Spleen (tissue), 11 donors: ENCODE results near the gene TMEM41B. TPM values are rescaled to one million over a fixed set of nuclear protein-coding genes. Genes with fewer than 3 reads are reported as not detected.

Experiments used
- DNase-seq: peaks from one replicate; pipeline ENCODE4 v3.0.0-alpha.2; 2020
- H3K27ac ChIP-seq, 8 donors: fragments of 200-600 bp; sonication (generic) in 7 of 8; 1 replicate in 4 of 8; 2 replicates in 4 of 8; pipeline versions ENCODE4 v1.5.0 to v1.8.0; 2016 to 2021; ENCODE audit warnings: inconsistent platforms in 4 of 8, mild to moderate bottlenecking in 4 of 8, moderate library complexity in 1 of 8
- H3K27me3 ChIP-seq, 7 donors: fragments of 200-600 bp; sonication (generic) in 6 of 7; replicated peaks in 1 of 7; 1 replicate in 4 of 7; 2 replicates in 3 of 7; pipeline versions ENCODE4 v1.5.0 to v1.8.0; 2016 to 2021; ENCODE audit warnings: inconsistent platforms in 3 of 7, mild to moderate bottlenecking in 1 of 7
- H3K36me3 ChIP-seq, 6 donors: fragments of 200-600 bp; sonication (generic) in 5 of 6; 1 replicate in 4 of 6; 2 replicates in 2 of 6; pipeline versions ENCODE4 v1.5.0 to v1.8.0; 2016 to 2021; ENCODE audit warnings: inconsistent platforms in 2 of 6
- H3K4me1 ChIP-seq, 6 donors: fragments of 200-600 bp; sonication (generic) in 5 of 6; 1 replicate in 3 of 6; 2 replicates in 3 of 6; pipeline versions ENCODE4 v1.5.0 to v1.8.0; 2016 to 2021; ENCODE audit warnings: inconsistent platforms in 3 of 6
- H3K4me3 ChIP-seq, 8 donors: fragments of 200-600 bp; sonication (generic) in 7 of 8; 1 replicate in 4 of 8; 2 replicates in 4 of 8; pipeline versions ENCODE4 v1.5.0 to v1.8.0; 2016 to 2021; ENCODE audit warnings: inconsistent platforms in 4 of 8, mild to moderate bottlenecking in 4 of 8, moderate library complexity in 2 of 8
- H3K9me3 ChIP-seq, 8 donors: fragments of 200-600 bp; sonication (generic) in 7 of 8; 1 replicate in 4 of 8; 2 replicates in 4 of 8; pipeline versions ENCODE4 v1.5.0 to v1.8.0; 2016 to 2021; ENCODE audit warnings: inconsistent platforms in 4 of 8
- POLR2A ChIP-seq, 3 donors: fragments of 450-650 bp; IDR thresholded peaks; one replicate each; pipeline ENCODE4 v1.5.1; 2017; ENCODE audit warnings: antibody characterized with exemption in 3 of 3, mild to moderate bottlenecking in 1 of 3
- POLR2AphosphoS5 ChIP-seq, 3 donors: sonication (generic); formaldehyde crosslinking; IDR thresholded peaks; one replicate each; pipeline ENCODE4 v1.5.1; 2017; ENCODE audit warnings: antibody characterized with exemption in 3 of 3
- WGBS, 5 donors: extraction: QIAGEN DNeasy Blood & Tissue Kit in 3 of 5; methylation state at CpG; one replicate each; pipeline versions ENCODE4 v1.1.5 to v1.1.7; 2013 to 2018; 5-methylcytosine and 5-hydroxymethylcytosine counted together
- intact Hi-C: fragments of 100-400 bp; cut with DNase I; formaldehyde crosslinking; loops from one replicate; pipeline ENCODE4 v1.15.0; 2023; ENCODE audit warnings: low total_unique reads
- polyA plus RNA-seq, 3 donors: library from polyadenylated mRNA; stranded (reverse); fragments of 200-250 nt; gene quantifications; one replicate each; pipeline ENCODE4 v1.2.1, GENCODE V29; 2013
- total RNA-seq, 7 donors: library from RNA; depleted of rRNA in 3 of 7; stranded (reverse); fragments of >200 nt in 3 of 7; fragmentation: NEBNext Ultra II Directional in 4 of 7; extraction: Animal tissue kit (Norgen Biotek cat#: 25700) in 4 of 7; gene quantifications; one replicate each; pipeline versions ENCODE4 v1.1.0 to v1.2.1, GENCODE V29; 2016 to 2021
- TF ChIP-seq, protein P1 (sequence below), 11 experiments: fragments of 200-600 bp in 7 of 11; fragments of 450-650 bp in 4 of 11; sonication (generic) in 4 of 11; IDR thresholded peaks in 8 of 11; conservative IDR thresholded peaks in 3 of 11; 1 replicate in 7 of 11; 2 replicates in 4 of 11; pipeline versions ENCODE4 v1.4.0 to v1.8.0; 2016 to 2021; ENCODE audit warnings: antibody characterized with exemption in 11 of 11, inconsistent platforms in 4 of 11, mild to moderate bottlenecking in 1 of 11
- donor health status: healthy with polysubstance abuse.
- donor health status: DM: no; HTN: no; CAD: no; lungs with moderate emphysema.
- donor health status: DM: no; HTN: no; CAD: no.
- donor health status: Bipolar disorder and iron deficiency.
- donor health status: healthy.
- donor health status: DM: no; HTN: no; CAD: no.
- donor health status: DM: yes; HTN: yes; CAD: no.

The TMEM41B gene
- total and polyA plus RNA-seq, 10 donors: 9.9 to 29.4 (median 23.5) TPM

DNA sequence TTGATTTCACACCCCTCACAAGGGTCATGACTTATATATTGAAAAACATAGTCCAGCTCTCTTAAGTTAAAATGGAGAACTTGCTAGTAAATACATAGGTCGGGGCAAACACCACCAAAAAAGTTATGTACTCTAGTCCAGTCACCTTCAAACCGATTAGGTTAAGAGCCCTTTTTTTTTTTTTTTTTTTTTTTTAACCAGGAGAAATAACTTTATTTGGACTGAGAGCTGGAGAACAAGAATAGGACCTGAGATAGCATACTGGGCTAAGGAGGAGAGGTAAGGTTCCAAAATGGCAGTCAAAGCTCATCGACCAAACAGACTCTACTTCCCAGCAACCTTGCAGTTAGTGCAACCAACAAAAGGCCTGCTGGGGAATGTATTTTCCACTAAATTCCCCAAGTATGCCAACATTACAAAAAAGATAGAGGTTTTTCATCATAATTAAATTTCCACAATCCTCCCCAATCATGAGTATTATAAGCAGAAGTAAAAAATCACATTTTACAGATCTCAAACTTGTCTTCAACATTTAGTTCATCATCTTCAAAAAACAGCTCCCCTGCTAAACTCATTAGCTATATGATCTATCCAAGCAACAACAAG lies 3.8 kb downstream of the TMEM41B start:
- no peak for TF ChIP-seq POLR2A (IDR thresholded peaks at IDR 0.05)
- no peak overlapping the region for H3K4me3 ChIP-seq

DNA sequence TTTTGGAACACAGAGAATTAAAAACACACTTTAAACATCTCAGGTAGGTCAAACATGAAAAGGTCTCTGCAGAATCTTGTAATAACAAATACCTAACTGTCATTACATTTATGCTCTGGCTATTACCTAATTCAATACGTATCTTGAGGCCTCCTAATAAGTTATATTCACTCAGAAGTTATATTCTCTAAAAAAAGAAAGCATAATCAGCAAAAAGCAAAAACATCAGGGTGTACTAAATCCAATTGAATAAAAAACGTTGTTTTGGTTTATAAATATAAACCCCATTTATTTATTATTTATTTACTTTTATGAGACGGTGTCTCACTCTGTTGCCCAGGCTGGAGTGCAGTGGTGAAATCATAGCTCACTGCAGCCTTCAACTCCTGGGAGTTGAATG lies 10.2 kb downstream of the TMEM41B start:
- Histone ChIP-seq H3K4me3 (no peak overlapping the region), H3K36me3 (peaks cover 0 to 10% (median 2%) of the 10 kb centered on the region in 6 donors), H3K9me3 (no peaks in the 10 kb centered on the region), H3K27ac (no peak overlapping the region), H3K27me3 (no peaks in the 10 kb centered on the region), H3K4me1 (peaks cover 0 to 11% (median 0%) of the 10 kb centered on the region in 6 donors)
- intact Hi-C loops: no loop called here
- no peak for TF ChIP-seq POLR2AphosphoS5 (IDR thresholded peaks at IDR 0.05)
- TF ChIP-seq, protein P1, sequence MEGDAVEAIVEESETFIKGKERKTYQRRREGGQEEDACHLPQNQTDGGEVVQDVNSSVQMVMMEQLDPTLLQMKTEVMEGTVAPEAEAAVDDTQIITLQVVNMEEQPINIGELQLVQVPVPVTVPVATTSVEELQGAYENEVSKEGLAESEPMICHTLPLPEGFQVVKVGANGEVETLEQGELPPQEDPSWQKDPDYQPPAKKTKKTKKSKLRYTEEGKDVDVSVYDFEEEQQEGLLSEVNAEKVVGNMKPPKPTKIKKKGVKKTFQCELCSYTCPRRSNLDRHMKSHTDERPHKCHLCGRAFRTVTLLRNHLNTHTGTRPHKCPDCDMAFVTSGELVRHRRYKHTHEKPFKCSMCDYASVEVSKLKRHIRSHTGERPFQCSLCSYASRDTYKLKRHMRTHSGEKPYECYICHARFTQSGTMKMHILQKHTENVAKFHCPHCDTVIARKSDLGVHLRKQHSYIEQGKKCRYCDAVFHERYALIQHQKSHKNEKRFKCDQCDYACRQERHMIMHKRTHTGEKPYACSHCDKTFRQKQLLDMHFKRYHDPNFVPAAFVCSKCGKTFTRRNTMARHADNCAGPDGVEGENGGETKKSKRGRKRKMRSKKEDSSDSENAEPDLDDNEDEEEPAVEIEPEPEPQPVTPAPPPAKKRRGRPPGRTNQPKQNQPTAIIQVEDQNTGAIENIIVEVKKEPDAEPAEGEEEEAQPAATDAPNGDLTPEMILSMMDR (IDR thresholded peaks at IDR 0.05 in 8 of 11, conservative IDR thresholded peaks at IDR 0.05 in 3 of 11): no peak
- no peak for TF ChIP-seq POLR2A (IDR thresholded peaks at IDR 0.05)
- DNase-seq: no peak
- 90 to 93% (median 92%) methylated on average over 3 of the region's 3 CpGs for WGBS, 5 donors

More for the DNA sequence above, 3.8 kb downstream of the TMEM41B start:
- peaks cover 9 to 40% (median 28%) of the 10 kb centered on the region in 6 donors for H3K4me1 ChIP-seq
- 88 to 96% (median 94%) methylated on average over 3 of the region's 3 CpGs for WGBS, 5 donors
- no peak overlapping the region for H3K27ac ChIP-seq
- no peaks in the 10 kb centered on the region for H3K36me3 ChIP-seq
- intact Hi-C loops: loop anchor here (10.0 kb wide), 1 partner anchor 54 kb away; no protein-coding TSS in a partner anchor
- no peaks in the 10 kb centered on the region for H3K27me3 ChIP-seq
- no peak for DNase-seq
- H3K9me3 ChIP-seq: no peaks in the 10 kb centered on the region

DNA sequence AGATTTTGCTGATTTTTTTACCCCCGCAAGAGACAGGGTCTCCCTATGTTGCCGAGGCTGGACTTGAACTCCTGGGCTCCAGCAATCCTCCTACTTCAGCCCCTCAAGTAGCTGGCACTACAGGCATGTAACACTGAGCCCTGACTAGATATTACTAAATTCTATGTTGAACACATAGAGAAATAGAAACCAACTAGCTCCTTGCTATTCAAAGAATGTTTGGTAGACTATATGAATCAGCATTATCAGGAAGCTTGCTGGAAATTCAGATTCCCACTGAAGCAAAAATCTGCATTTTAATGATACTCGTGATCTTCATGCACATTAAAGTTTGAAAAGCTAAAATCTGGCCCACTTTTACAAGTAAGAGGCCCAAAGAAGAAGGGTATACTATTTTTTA lies 11.9 kb downstream of the TMEM41B start:
- TF ChIP-seq POLR2A (IDR thresholded peaks at IDR 0.05) (no peak), POLR2AphosphoS5 (IDR thresholded peaks at IDR 0.05) (no peak)
- TF ChIP-seq, protein P1 (IDR thresholded peaks at IDR 0.05 in 8 of 11, conservative IDR thresholded peaks at IDR 0.05 in 3 of 11): no peak
- intact Hi-C loops: no loop called here
- Histone ChIP-seq H3K27ac (no peak overlapping the region), H3K36me3 (peaks cover 0 to 25% (median 11%) of the 10 kb centered on the region in 6 donors), H3K4me3 (no peak overlapping the region), H3K9me3 (no peaks in the 10 kb centered on the region), H3K27me3 (no peaks in the 10 kb centered on the region), H3K4me1 (peaks cover 0 to 11% (median 0%) of the 10 kb centered on the region in 6 donors)
- no peak for DNase-seq
- WGBS, 5 donors: 88 to 94% (median 89%) methylated on average over 3 of the region's 3 CpGs; no CpG with 5 or more reads in 1 of the 5 donors

DNA sequence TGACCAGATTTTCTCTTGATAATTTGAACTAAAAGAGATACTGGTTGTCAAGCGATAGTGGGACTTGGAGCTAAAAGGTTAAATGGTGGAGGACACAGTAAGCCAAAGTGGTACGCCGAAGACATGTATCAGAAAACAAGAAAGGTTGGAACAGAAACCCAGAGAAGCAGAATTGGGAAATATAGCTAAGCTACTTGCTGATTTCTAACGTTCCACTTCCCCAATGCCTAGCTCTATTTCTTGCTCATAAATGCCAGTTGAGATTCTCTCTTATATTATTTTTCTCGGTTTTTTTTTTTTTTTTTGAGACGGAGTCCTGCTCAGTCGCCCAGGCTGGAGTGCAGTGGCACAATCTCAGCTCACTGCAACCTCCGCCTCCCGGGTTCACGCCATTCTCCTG lies 12.7 kb downstream of the TMEM41B start:
- intact Hi-C loops: no loop called here
- H3K36me3 ChIP-seq: peaks cover 0 to 32% (median 15%) of the 10 kb centered on the region in 6 donors
- peak overlapping the region in 3 of 8 donors; percentile 5 to 36 (median 31) for H3K27ac ChIP-seq
- no peaks in the 10 kb centered on the region for H3K27me3 ChIP-seq
- 60 to 85% (median 72%) methylated on average over 10 of the region's 10 CpGs for WGBS, 5 donors
- H3K4me3 ChIP-seq: no peak overlapping the region
- no peak for DNase-seq
- TF ChIP-seq POLR2A (IDR thresholded peaks at IDR 0.05) (no peak), POLR2AphosphoS5 (IDR thresholded peaks at IDR 0.05) (no peak)
- TF ChIP-seq, protein P1 (IDR thresholded peaks at IDR 0.05 in 8 of 11, conservative IDR thresholded peaks at IDR 0.05 in 3 of 11): no peak
- H3K9me3 ChIP-seq: no peaks in the 10 kb centered on the region
- H3K4me1 ChIP-seq: peaks cover 0 to 11% (median 0%) of the 10 kb centered on the region in 6 donors
